Measurements from ENCODE around the gene KDM4C. TPM values are rescaled to one million over a fixed set of nuclear protein-coding genes. Genes with fewer than 3 reads are reported as not detected.

KDM4C gene
- total RNA-seq, 2 experiments from 2014 or later: 60.1 to 61.3 TPM

DNA sequence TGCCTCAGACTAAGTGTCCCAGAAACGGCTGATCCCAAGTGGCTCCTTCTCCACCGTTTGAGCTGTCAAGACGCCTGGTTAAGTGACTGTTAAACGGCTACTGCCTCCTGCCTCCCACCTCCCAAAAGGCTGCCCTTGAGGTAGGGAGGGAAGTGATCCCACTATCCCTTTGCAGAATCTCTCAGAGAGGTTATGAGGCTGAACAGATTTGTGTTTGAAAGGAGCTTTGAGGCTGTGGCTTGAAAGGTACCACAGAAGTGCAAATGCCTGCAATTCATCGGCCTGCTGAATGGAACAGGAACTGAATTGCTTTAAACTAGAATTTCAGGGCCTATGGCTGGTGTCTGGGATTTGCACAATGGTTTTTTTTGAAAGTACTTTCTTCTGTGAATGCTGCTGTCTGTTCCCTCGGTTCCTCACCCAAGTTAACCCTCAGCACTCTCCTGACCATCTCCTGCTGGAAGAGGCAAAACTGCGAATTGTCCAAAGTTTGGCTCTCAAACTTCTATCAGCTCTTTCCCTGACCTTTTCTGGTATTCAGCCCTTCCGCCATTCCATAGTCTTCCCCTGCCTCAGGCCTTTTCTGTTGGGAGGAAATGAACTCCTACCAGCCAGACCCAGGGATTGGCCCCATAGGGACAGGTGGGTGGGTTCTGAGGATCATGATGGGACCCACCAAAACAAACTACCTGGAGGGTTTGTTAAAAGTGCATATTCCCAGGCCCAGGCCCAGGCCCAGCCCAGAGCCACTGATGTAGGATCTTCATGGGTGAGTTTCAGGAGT, 453.3 kb downstream of the KDM4C start:
- no peaks in the 10 kb centered on the region for H3K4me1 Mint-ChIP-seq (ENCODE audit: low read depth)

GRCh38 chr9:7211657-7212056, 453.9 kb downstream of the KDM4C start:
- H3K36me3 Mint-ChIP-seq (ENCODE audit: low read depth): no peaks in the 10 kb centered on the region
- H3K36me3 ChIP-seq (ENCODE audit: insufficient read depth, low read length): no peaks in the 10 kb centered on the region
- intact Hi-C loops (cut with DNase I, micrococcal nuclease): loop anchor here in 1 of 2 experiments (5.0 kb wide), 1 partner anchor 316 kb away; no protein-coding TSS in a partner anchor
- no peaks in the 10 kb centered on the region for H3K9me3 ChIP-seq (ENCODE audit: control insufficient read depth in 1 of 2, insufficient read depth in 1 of 2, low read length in 2 of 2)
- H3K4me3 ChIP-seq (ENCODE audit: low read length): no peak overlapping the region
- H3K4me1 ChIP-seq (ENCODE audit: insufficient read depth, low read length): peaks cover 6% of the 10 kb centered on the region
- no peaks in the 10 kb centered on the region for H3K9me3 Mint-ChIP-seq
- ATAC-seq (ENCODE audit: poor library complexity) (no peak), DNase-seq (no peak)
- no peaks in the 10 kb centered on the region for H3K27me3 Mint-ChIP-seq
- H3K4me3 Mint-ChIP-seq: no peak overlapping the region
- peaks cover 0 to 3% of the 10 kb centered on the region in 2 experiments for H3K27me3 ChIP-seq (ENCODE audit: control insufficient read depth in 1 of 2, insufficient read depth in 2 of 2, low read length in 2 of 2)
- H3K27ac ChIP-seq (ENCODE audit: low read depth in 1 of 2, low read length in 2 of 2): no peak overlapping the region
- H3K4me1 Mint-ChIP-seq (ENCODE audit: low read depth): no peaks in the 10 kb centered on the region
- CTCF ChIA-PET: no interaction called here
- POLR2A ChIA-PET: no interaction called here
- TF ChIP-seq, protein P1, sequence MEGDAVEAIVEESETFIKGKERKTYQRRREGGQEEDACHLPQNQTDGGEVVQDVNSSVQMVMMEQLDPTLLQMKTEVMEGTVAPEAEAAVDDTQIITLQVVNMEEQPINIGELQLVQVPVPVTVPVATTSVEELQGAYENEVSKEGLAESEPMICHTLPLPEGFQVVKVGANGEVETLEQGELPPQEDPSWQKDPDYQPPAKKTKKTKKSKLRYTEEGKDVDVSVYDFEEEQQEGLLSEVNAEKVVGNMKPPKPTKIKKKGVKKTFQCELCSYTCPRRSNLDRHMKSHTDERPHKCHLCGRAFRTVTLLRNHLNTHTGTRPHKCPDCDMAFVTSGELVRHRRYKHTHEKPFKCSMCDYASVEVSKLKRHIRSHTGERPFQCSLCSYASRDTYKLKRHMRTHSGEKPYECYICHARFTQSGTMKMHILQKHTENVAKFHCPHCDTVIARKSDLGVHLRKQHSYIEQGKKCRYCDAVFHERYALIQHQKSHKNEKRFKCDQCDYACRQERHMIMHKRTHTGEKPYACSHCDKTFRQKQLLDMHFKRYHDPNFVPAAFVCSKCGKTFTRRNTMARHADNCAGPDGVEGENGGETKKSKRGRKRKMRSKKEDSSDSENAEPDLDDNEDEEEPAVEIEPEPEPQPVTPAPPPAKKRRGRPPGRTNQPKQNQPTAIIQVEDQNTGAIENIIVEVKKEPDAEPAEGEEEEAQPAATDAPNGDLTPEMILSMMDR (IDR thresholded peaks at IDR 0.05): no peak
- no peak overlapping the region for H3K27ac Mint-ChIP-seq

More for the DNA sequence above, 453.3 kb downstream of the KDM4C start:
- H3K27ac ChIP-seq (ENCODE audit: low read depth in 1 of 2, low read length in 2 of 2): no peak overlapping the region
- H3K9me3 ChIP-seq (ENCODE audit: control insufficient read depth in 1 of 2, insufficient read depth in 1 of 2, low read length in 2 of 2): no peaks in the 10 kb centered on the region
- TF ChIP-seq, protein P1 (IDR thresholded peaks at IDR 0.05): no peak
- no peaks in the 10 kb centered on the region for H3K36me3 Mint-ChIP-seq (ENCODE audit: low read depth)
- no peak overlapping the region for H3K27ac Mint-ChIP-seq
- H3K9me3 Mint-ChIP-seq: no peaks in the 10 kb centered on the region
- intact Hi-C loops (cut with DNase I, micrococcal nuclease): loop anchor here in 1 of 2 experiments (5.0 kb wide), 1 partner anchor 316 kb away; no protein-coding TSS in a partner anchor
- no peak for DNase-seq
- ATAC-seq (ENCODE audit: poor library complexity): no peak
- H3K27me3 ChIP-seq (ENCODE audit: control insufficient read depth in 1 of 2, insufficient read depth in 2 of 2, low read length in 2 of 2): peaks cover 0 to 3% of the 10 kb centered on the region in 2 experiments
- POLR2A ChIA-PET: no interaction called here
- H3K27me3 Mint-ChIP-seq: no peaks in the 10 kb centered on the region
- no peak overlapping the region for H3K4me3 Mint-ChIP-seq
- CTCF ChIA-PET: no interaction called here
- H3K4me3 ChIP-seq (ENCODE audit: low read length): no peak overlapping the region
- H3K36me3 ChIP-seq (ENCODE audit: insufficient read depth, low read length): no peaks in the 10 kb centered on the region
- H3K4me1 ChIP-seq (ENCODE audit: insufficient read depth, low read length): peaks cover 3% of the 10 kb centered on the region

- Histone ChIP-seq H3K4me1 (ENCODE audit: insufficient read depth, low read length) (peaks cover 6% of the 10 kb centered on the region), H3K27me3 (ENCODE audit: control insufficient read depth in 1 of 2, insufficient read depth in 2 of 2, low read length in 2 of 2) (peaks cover 0 to 3% of the 10 kb centered on the region in 2 experiments), H3K9me3 (ENCODE audit: control insufficient read depth in 1 of 2, insufficient read depth in 1 of 2, low read length in 2 of 2) (no peaks in the 10 kb centered on the region), H3K27ac (ENCODE audit: low read depth in 1 of 2, low read length in 2 of 2) (no peak overlapping the region), H3K36me3 (ENCODE audit: insufficient read depth, low read length) (no peaks in the 10 kb centered on the region), H3K4me3 (ENCODE audit: low read length) (no peak overlapping the region)
- TF ChIP-seq, protein P1 (IDR thresholded peaks at IDR 0.05): no peak
- H3K4me3 Mint-ChIP-seq: no peak overlapping the region
- H3K4me1 Mint-ChIP-seq (ENCODE audit: low read depth): no peaks in the 10 kb centered on the region
- DNase-seq (no peak), ATAC-seq (ENCODE audit: poor library complexity) (no peak)
- H3K36me3 Mint-ChIP-seq (ENCODE audit: low read depth): peaks cover 2% of the 10 kb centered on the region
- no peaks in the 10 kb centered on the region for H3K9me3 Mint-ChIP-seq
- no peak overlapping the region for H3K27ac Mint-ChIP-seq
- CTCF ChIA-PET: no interaction called here
- intact Hi-C loops (cut with DNase I, micrococcal nuclease): loop anchor here in 1 of 2 experiments (5.0 kb wide), 1 partner anchor 315 kb away; no protein-coding TSS in a partner anchor
- no peaks in the 10 kb centered on the region for H3K27me3 Mint-ChIP-seq
- POLR2A ChIA-PET: no interaction called here
These were observed 454.3 kb downstream of the KDM4C start for GRCh38 chr9:7212101-7212500.
